ENCODE results near the gene ARAP2.

Gene ARAP2

GRCh38 chr4:36215627-36216026, 28.7 kb downstream of the ARAP2 start:
- H3K4me1 Mint-ChIP-seq = peaks cover 30% of the 10 kb centered on the region
- DNase-seq = no peak
- no peak for ATAC-seq
- H3K9me3 Mint-ChIP-seq = no peaks in the 10 kb centered on the region
- H3K27ac Mint-ChIP-seq = no peak overlapping the region
- no peaks in the 10 kb centered on the region for H3K27me3 Mint-ChIP-seq
- H3K4me3 Mint-ChIP-seq = no peak overlapping the region
- peaks cover 11% of the 10 kb centered on the region for H3K36me3 Mint-ChIP-seq (ENCODE audit: low read depth)

- Mint-ChIP-seq H3K36me3 (ENCODE audit: low read depth) (peaks cover 15% of the 10 kb centered on the region), H3K27me3 (no peaks in the 10 kb centered on the region), H3K4me1 (peaks cover 35% of the 10 kb centered on the region), H3K4me3 (no peak overlapping the region), H3K27ac (no peak overlapping the region), H3K9me3 (no peaks in the 10 kb centered on the region)
- DNase-seq (no peak), ATAC-seq (no peak)
Observed at GRCh38 chr4:36214735-36215485, 29.4 kb downstream of the ARAP2 start.

- H3K4me3 Mint-ChIP-seq = no peak overlapping the region
- H3K27me3 Mint-ChIP-seq = no peaks in the 10 kb centered on the region
- DNase-seq (no peak), ATAC-seq (no peak)
- peaks cover 18% of the 10 kb centered on the region for H3K36me3 Mint-ChIP-seq (ENCODE audit: low read depth)
- H3K27ac Mint-ChIP-seq = no peak overlapping the region
- H3K4me1 Mint-ChIP-seq = peaks cover 39% of the 10 kb centered on the region
- no peaks in the 10 kb centered on the region for H3K9me3 Mint-ChIP-seq
Observed at GRCh38 chr4:36213977-36214376, 30.3 kb downstream of the ARAP2 start.

GRCh38 chr4:36211084-36211483, 33.2 kb downstream of the ARAP2 start:
- Mint-ChIP-seq H3K27ac (no peak overlapping the region), H3K4me3 (no peak overlapping the region), H3K9me3 (no peaks in the 10 kb centered on the region), H3K27me3 (no peaks in the 10 kb centered on the region), H3K36me3 (ENCODE audit: low read depth) (peaks cover 31% of the 10 kb centered on the region), H3K4me1 (peaks cover 46% of the 10 kb centered on the region)
- no peak for ATAC-seq
- DNase-seq = no peak

GRCh38 chr4:36209941-36210649, 34.2 kb downstream of the ARAP2 start:
- H3K4me1 Mint-ChIP-seq = peaks cover 50% of the 10 kb centered on the region
- H3K27me3 Mint-ChIP-seq = no peaks in the 10 kb centered on the region
- peaks cover 36% of the 10 kb centered on the region for H3K36me3 Mint-ChIP-seq (ENCODE audit: low read depth)
- peak overlapping the region; percentile 13 for H3K27ac Mint-ChIP-seq
- ATAC-seq = peak; percentile 60
- DNase-seq = no peak
- H3K4me3 Mint-ChIP-seq = no peak overlapping the region
- no peaks in the 10 kb centered on the region for H3K9me3 Mint-ChIP-seq

GRCh38 chr4:36208893-36209473, 35.3 kb downstream of the ARAP2 start:
- Mint-ChIP-seq H3K36me3 (ENCODE audit: low read depth) (peaks cover 39% of the 10 kb centered on the region), H3K4me3 (no peak overlapping the region), H3K4me1 (peaks cover 44% of the 10 kb centered on the region), H3K27ac (peak overlapping the region; percentile 79), H3K9me3 (no peaks in the 10 kb centered on the region), H3K27me3 (no peaks in the 10 kb centered on the region)
- ATAC-seq (peak; percentile 87), DNase-seq (peak; percentile 34)

GRCh38 chr4:36207831-36208520, 36.3 kb downstream of the ARAP2 start:
- Mint-ChIP-seq H3K27me3 (no peaks in the 10 kb centered on the region), H3K4me3 (no peak overlapping the region), H3K27ac (peak overlapping the region; percentile 72), H3K9me3 (no peaks in the 10 kb centered on the region), H3K4me1 (peaks cover 48% of the 10 kb centered on the region), H3K36me3 (ENCODE audit: low read depth) (peaks cover 41% of the 10 kb centered on the region)
- ATAC-seq (no peak), DNase-seq (no peak)

GRCh38 chr4:36207367-36207766, 36.9 kb downstream of the ARAP2 start:
- H3K9me3 Mint-ChIP-seq = no peaks in the 10 kb centered on the region
- H3K4me1 Mint-ChIP-seq = peaks cover 48% of the 10 kb centered on the region
- no peak overlapping the region for H3K27ac Mint-ChIP-seq
- ATAC-seq = no peak
- H3K27me3 Mint-ChIP-seq = no peaks in the 10 kb centered on the region
- DNase-seq = no peak
- no peak overlapping the region for H3K4me3 Mint-ChIP-seq
- H3K36me3 Mint-ChIP-seq (ENCODE audit: low read depth) = peaks cover 41% of the 10 kb centered on the region

- Mint-ChIP-seq H3K27me3 (no peaks in the 10 kb centered on the region), H3K9me3 (no peaks in the 10 kb centered on the region), H3K36me3 (ENCODE audit: low read depth) (peaks cover 41% of the 10 kb centered on the region), H3K4me3 (no peak overlapping the region), H3K27ac (no peak overlapping the region), H3K4me1 (peaks cover 48% of the 10 kb centered on the region)
- ATAC-seq (no peak), DNase-seq (no peak)
Observed at GRCh38 chr4:36206603-36207311, 37.6 kb downstream of the ARAP2 start.

GRCh38 chr4:36206012-36206411, 38.3 kb downstream of the ARAP2 start:
- H3K9me3 Mint-ChIP-seq = no peaks in the 10 kb centered on the region
- peaks cover 39% of the 10 kb centered on the region for H3K36me3 Mint-ChIP-seq (ENCODE audit: low read depth)
- ATAC-seq = no peak
- H3K4me3 Mint-ChIP-seq = no peak overlapping the region
- no peak overlapping the region for H3K27ac Mint-ChIP-seq
- H3K4me1 Mint-ChIP-seq = peaks cover 48% of the 10 kb centered on the region
- DNase-seq = no peak
- H3K27me3 Mint-ChIP-seq = no peaks in the 10 kb centered on the region

- Mint-ChIP-seq H3K4me1 (peaks cover 13% of the 10 kb centered on the region), H3K9me3 (no peaks in the 10 kb centered on the region), H3K27me3 (no peaks in the 10 kb centered on the region), H3K4me3 (no peak overlapping the region), H3K36me3 (ENCODE audit: low read depth) (peaks cover 7% of the 10 kb centered on the region), H3K27ac (no peak overlapping the region)
- ATAC-seq (no peak), DNase-seq (no peak)
Observed at GRCh38 chr4:36198861-36199260, 45.5 kb downstream of the ARAP2 start.

GRCh38 chr4:36198068-36198808, 46.1 kb downstream of the ARAP2 start:
- peaks cover 9% of the 10 kb centered on the region for H3K4me1 Mint-ChIP-seq
- no peak overlapping the region for H3K27ac Mint-ChIP-seq
- DNase-seq (no peak), ATAC-seq (no peak)
- H3K27me3 Mint-ChIP-seq = no peaks in the 10 kb centered on the region
- H3K4me3 Mint-ChIP-seq = no peak overlapping the region
- H3K9me3 Mint-ChIP-seq = no peaks in the 10 kb centered on the region
- peaks cover 4% of the 10 kb centered on the region for H3K36me3 Mint-ChIP-seq (ENCODE audit: low read depth)

GRCh38 chr4:36197501-36197900, 46.8 kb downstream of the ARAP2 start:
- ATAC-seq (no peak), DNase-seq (no peak)
- H3K27me3 Mint-ChIP-seq = no peaks in the 10 kb centered on the region
- peaks cover 8% of the 10 kb centered on the region for H3K36me3 Mint-ChIP-seq (ENCODE audit: low read depth)
- no peak overlapping the region for H3K4me3 Mint-ChIP-seq
- H3K4me1 Mint-ChIP-seq = peaks cover 12% of the 10 kb centered on the region
- no peak overlapping the region for H3K27ac Mint-ChIP-seq
- H3K9me3 Mint-ChIP-seq = no peaks in the 10 kb centered on the region
